GM12873 (cell line): ENCODE data around the gene TPH2.

ENCODE experiments used
- TF ChIP-seq, protein P1 (sequence below): IDR thresholded peaks from 2 replicates; pipeline ENCODE4 v1.5.1; 2012; ENCODE audit warnings: low read depth, mild to moderate bottlenecking, moderate library complexity, low read length, control low read depth; ENCODE audit not compliant: insufficient read depth; ENCODE audit errors: missing control alignments

TPH2 gene

DNA sequence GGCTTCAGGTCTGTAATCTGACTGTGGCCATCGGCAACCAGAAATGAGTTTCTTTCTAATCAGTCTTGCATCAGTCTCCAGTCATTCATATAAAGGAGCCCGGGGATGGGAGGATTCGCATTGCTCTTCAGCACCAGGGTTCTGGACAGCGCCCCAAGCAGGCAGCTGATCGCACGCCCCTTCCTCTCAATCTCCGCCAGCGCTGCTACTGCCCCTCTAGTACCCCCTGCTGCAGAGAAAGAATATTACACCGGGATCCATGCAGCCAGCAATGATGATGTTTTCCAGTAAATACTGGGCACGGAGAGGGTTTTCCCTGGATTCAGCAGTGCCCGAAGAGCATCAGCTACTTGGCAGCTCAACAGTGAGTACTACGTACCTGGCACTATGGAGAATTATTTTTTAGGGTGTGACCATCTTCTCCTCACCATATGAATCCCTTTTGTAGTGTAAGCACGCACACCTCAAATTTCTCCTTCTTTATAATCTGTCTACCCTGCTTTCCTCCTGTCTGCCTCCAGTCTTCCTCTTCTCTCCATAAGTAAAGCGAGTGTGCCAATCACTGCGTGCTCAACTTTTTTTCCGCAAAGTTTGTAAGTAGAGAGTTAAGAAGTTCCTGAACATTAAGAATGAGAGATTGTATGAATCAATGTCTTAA, at the start of gene TPH2:
Gene TPH2, plus strand, starts transcription at position 118 of the 658 bp plus-strand sequence. Its CDS starts 142 bp downstream, at position 260.
- TF ChIP-seq, protein P1, sequence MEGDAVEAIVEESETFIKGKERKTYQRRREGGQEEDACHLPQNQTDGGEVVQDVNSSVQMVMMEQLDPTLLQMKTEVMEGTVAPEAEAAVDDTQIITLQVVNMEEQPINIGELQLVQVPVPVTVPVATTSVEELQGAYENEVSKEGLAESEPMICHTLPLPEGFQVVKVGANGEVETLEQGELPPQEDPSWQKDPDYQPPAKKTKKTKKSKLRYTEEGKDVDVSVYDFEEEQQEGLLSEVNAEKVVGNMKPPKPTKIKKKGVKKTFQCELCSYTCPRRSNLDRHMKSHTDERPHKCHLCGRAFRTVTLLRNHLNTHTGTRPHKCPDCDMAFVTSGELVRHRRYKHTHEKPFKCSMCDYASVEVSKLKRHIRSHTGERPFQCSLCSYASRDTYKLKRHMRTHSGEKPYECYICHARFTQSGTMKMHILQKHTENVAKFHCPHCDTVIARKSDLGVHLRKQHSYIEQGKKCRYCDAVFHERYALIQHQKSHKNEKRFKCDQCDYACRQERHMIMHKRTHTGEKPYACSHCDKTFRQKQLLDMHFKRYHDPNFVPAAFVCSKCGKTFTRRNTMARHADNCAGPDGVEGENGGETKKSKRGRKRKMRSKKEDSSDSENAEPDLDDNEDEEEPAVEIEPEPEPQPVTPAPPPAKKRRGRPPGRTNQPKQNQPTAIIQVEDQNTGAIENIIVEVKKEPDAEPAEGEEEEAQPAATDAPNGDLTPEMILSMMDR = peak; percentile 68

DNA sequence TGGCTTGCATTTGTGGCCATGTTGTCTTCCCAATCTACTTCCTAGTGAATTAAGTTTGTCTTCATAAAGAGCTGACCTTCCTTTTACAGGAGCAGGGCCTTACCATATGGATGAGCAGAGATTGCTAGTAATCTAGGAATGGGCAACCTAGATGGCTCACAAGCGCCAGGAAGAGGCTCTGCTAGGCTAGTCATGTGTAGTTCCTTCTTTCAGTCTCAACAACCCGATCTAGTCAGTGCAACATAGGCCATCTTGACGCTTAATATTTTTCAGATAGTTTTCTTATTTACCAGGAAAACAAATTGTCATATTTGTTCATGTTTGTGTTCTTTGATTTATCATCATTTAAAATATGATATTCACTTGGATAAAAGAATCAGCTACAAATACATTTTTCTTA, 48.2 kb upstream of the TPH2 start:
- TF ChIP-seq, protein P1 = no peak

DNA sequence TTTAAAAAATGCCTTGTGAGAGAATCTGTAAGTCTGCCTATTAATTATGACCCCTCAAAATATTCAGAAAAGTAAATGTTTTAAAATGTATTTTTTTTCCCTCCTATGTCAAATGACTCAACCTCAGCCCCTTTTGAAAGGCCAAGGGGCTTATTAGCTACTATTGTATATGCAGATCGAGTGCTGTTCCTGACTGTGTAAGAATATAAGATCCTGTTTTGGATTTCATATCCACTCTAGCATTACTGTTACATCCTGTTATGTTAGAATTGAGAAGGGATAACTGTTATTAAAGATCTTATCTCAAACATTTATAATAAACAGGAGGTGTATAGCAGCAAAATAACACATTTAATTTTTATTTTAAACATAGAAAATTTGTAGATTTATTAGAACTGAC, 46.6 kb upstream of the TPH2 start:
- TF ChIP-seq, protein P1 = no peak

DNA sequence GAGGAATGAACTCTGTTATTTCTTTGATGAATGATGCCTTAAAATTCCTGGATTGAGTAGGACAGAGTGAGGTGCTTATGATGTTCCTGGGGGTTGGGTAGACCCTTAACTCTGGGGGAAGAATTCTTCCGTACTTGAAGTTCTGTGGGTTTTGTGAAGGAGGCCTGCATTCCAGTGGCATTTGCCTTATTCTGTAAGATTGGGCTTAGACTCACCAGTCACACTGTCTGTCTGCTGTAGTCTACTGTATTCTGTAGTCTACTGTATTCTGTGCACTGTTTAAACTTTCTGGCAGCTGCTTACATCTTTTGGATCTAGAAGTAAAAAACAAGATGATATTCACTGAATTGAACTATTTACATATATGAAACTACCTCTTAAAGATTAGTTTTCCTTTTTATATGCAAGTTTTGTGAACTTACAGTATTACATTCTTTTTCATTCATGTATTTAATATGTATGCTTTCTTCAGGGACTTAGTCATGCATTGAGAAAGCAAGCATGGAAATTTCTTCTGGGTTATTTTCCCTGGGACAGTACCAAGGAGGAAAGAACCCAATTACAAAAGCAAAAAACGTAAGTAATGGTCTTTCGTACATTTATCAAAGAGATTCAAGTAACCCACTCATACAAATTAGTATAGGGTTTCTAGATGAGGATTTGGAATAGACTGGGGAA, 42.3 kb upstream of the TPH2 start:
- TF ChIP-seq, protein P1 = no peak

DNA sequence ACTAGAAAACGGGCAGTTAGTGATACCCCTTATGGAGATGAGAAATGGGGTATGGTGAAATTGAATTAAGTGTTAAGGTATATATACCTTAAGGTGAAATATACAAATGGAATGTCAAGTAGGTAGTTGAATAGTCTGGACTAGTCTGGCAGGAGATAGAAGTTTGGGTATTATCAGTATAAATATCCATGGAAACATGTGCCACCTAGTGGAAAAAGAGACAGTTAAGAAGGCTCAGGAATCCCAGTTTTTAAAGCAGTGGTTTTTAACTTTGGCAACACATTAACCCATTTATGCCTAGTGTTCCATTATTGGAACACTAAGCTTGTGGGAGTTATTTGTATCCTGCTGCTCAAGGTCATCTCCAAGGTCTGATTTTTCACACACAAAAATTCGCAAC, 38.6 kb upstream of the TPH2 start:
- TF ChIP-seq, protein P1 = no peak

DNA sequence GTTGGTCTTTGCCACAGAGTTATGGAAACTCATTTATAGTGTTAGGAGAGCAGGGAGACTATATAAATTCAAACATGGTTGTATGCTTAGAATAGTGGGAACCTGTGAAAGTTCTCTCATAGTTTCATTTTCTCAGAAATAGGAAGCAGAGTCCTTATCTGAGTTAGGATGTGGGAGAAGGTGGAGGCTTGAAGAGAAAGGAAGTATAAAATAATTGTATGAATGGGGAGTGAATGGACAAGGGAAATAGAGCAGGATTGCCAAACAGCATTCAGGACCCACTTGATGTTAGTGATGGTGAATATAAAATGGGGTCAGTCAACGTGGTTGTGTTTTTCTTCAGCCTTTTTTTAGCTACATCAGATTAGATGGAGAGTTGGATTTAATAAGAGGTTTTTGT, 34.0 kb upstream of the TPH2 start:
- TF ChIP-seq, protein P1 = no peak

DNA sequence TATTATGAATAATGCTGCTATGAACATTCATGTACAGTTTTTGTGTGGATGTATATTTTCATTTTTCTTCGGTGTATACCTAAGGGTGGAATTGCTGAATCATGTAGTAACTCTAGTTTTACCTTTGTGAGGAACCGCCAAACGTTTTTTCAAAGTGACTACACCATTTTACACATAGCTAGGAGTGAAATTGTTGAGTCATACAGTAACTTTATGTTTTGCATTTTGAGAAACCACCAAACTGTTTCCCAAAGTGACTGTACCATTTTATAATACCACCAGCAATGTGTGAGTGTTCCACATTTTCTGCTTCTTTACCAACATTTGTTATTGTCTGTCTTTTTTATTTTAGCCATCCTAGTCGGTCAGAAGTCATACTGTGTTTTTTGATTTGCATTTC, 3.1 kb upstream of the TPH2 start:
- TF ChIP-seq, protein P1 = no peak
